ENCODE results near the gene KIAA0513.

The KIAA0513 gene

GRCh38 chr16:85092309-85092708, 64.7 kb downstream of the KIAA0513 start:
- DNase-seq, result no peak

DNA sequence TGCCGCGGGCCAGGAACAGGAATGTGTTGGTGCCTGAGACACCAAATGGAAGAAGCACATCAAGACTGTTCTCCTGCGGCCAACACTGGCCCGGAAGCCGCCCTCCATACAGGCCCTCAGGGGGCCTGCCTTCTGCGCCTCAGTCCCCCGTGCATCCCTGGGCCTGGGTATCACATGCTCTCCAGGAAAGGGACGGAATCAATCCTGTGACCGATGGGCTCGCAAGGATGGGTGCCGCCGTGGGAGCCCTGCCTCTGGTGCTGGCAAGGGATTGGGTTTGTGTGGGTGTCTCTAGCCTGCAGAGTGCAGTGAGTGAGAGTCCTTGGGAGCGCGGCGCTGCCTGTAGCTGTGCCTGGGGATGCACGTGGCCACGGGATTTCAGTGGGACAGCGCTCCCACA, 65.3 kb downstream of the KIAA0513 start:
- no peak for DNase-seq

DNA sequence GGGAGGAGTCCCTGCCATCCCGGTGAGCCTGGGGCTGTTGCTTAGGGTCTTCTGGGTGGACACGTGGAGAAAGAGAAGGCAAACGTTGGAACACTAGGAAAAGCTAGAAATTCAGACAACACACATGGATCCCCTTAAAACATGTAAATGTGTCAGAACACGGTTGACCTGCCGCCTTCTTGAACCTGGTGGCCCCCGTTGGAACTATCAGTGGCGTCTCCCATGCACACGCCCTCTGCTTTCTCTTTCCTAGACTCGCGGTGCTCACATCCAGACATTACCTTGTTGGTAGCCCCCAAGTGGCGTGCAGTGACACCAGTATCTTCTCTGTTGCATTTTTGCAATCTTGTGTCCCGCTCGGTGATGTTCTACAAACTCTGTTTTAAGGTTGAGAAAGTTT, 66.1 kb downstream of the KIAA0513 start:
- DNase-seq, result no peak

DNA sequence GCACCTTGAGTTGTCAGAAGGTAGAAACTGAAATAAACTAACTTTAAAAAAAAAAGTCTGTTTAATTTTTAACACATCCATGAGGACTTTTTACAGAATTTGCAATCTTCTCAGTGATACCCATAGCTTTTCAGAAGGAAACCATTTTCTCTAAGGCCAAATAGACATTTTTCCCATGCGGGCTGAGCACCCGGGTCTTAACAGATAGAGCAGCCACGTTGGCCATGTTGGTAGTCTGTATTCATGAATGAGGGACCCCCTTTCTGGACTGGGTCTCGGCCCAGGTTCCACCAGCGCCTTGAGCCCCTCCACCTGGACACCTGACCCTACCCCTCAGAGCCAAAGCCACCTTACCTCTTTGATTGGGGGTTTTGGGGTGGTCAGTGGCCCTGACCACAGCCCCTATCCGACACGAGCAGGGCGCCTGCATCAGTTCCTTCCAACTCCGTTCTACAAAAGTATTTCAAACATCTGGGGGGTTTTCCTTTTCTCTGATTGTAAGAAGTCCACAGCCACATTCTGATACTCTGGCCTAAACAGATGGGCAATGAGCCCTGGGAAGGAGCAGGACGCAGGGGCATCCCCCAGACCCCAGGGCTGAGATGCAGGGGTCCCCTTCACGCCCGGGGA, 66.7 kb downstream of the KIAA0513 start:
- no peak for DNase-seq

DNA sequence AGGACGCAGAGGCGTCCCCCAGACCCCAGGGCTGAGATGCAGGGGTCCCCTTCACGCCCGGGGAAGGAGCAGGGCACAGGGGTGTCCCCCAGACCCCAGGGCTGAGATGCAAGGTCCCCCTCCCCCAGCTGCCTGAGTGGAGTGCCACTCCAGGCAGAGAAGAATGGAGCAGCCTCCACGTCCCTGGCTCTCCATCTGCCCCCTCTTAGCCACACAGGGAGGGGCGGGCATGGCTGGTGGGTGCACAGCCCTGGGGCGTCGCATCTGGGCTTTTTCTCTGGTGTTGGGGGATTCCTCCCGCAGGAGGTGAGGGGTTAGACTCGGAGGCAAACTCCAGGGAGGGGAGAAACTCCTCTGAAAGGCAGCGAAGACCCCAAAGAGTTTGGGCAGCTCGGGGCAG, 67.2 kb downstream of the KIAA0513 start:
- no peak for DNase-seq

- no peak for DNase-seq
Observed at GRCh38 chr16:85096921-85097320, 69.3 kb downstream of the KIAA0513 start.

GRCh38 chr16:85098565-85098964, 71.0 kb downstream of the KIAA0513 start:
- no peak for DNase-seq

GRCh38 chr16:85100265-85100664, 72.7 kb downstream of the KIAA0513 start:
- DNase-seq, result no peak

GRCh38 chr16:85101956-85102630, 74.5 kb downstream of the KIAA0513 start:
- DNase-seq, result no peak

DNA sequence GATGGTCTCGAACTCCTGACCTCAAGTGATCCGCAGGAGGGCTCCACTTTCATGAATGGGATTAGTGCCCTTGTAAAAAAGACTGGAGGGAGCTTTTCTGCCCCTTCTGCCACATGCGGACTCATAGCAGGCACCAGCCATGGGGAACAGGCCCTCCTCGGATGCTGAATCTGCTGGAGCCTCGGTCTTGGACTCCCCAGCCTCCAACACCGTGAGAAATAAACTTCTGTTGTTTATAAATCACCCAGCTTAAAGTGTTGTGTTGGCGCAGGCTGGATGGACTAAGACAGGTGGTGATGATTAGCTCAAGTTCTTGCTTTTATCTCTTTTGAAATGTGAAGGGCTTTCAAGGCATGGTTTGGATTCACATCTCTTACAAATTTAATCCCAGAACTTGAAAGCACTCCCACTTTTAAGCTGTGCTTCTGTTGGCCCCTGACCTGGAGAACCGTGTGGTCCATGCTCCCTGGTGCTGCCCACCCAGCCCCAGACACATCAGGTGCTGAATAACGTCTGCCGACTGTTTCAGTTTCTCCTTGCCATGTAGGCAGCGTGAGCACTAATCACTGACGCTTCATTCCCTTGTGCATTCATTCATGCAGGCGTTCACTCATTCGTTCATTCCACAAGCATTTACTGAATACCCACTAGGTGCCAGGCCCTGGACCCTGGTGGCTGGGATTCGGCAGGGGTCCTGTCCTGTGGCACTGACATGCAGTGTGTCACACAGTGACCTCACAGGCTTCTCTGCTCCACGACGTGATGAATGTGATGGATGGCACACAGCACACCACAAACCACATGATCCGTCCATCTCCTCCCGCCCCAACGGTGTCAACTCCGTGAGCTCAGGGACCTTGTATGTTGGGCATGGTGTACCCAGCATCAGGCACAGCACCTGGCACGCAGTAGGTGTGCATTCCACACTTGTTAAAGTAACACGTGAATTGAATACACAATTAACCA, 75.8 kb downstream of the KIAA0513 start:
- DNase-seq, result no peak

DNA sequence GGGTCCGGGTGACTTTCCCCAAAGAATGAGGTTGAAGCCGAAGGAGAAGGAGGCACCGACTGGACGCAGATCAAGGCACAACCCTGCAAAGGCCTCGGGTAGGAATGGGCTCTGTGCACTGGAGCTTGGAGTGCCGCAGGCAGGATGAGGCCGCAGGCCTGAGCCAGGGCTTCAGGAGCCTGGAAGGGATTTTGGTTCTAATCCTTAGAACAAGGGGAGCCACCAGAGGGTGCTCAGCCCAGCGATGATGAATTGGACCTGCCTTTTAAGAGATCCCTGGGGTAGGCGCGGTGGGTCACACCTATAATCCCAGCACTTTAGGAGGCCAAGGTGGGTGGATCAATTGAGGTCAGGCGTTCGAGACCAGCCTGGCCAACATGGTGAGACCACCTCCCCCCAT, 76.6 kb downstream of the KIAA0513 start:
- DNase-seq, result no peak

- DNase-seq, result no peak
Observed at GRCh38 chr16:85104821-85105391, 77.3 kb downstream of the KIAA0513 start.

- no peak for DNase-seq
Observed at GRCh38 chr16:85105475-85105874, 77.9 kb downstream of the KIAA0513 start.

- no peak for DNase-seq
Observed at GRCh38 chr16:85107083-85107482, 79.5 kb downstream of the KIAA0513 start.

GRCh38 chr16:85107532-85107931, 79.9 kb downstream of the KIAA0513 start:
- no peak for DNase-seq

- DNase-seq, result no peak
Observed at GRCh38 chr16:85110105-85110504, 82.5 kb downstream of the KIAA0513 start.

DNA sequence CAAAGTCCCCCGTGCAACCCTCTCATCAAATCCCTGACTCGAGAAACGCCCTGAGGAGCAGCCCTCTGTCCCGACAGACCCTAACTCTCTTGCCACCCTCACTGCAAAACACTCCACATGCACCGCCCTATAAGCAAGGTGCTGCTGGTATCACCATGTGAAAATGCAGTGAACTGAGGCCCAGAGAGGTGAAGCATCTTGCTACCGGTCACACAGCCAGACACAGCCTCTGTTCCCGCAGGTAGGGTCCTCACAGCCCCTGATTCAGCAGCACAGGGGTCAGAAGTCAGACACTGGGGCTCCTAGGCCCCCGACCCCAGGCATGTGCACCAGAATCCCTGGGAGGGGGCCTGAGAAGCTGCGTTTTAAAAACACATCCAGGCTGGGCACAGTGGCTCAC, 83.6 kb downstream of the KIAA0513 start:
- DNase-seq, result no peak

- DNase-seq, result peak in 1 of 2 experiments; percentile 27
Observed at GRCh38 chr16:85112364-85112763, 84.8 kb downstream of the KIAA0513 start, which contains the start of gene CIBAR2. Gene CIBAR2 (minus strand): TSS chr16:85112472. CDS start chr16:85112352, 120 bp downstream.

DNA sequence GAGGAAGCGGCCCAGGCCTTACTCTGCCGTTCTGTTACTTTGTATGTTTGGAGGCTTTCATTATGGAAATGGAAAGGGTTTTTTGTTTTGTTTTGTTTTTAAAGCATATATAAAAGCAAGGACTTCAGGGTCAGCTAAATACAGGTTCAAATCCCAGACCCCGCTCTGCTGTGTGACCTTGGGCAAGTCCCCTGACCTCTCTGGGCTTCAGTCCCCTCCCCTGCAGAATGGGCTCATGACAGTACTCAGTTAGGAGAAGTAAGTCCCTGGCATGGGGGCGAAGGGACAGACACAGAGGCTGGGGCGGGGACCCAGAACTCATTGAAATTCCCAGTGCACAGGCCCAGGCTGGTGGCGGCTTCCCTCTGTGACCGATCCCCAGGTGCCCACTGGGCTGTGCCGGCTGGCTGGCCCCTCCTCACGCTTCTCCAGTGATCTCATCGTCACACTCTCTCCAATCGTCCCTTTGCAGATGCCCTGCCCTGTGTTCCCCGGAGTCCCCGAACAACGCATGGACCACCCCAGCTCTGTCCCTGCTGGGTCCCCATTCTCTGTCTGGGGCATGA, 85.7 kb downstream of the KIAA0513 start:
- DNase-seq, result no peak

- DNase-seq, result no peak
Observed at GRCh38 chr16:85113913-85114312, 86.3 kb downstream of the KIAA0513 start.

- DNase-seq, result peak; percentile 56 to 58
Observed at GRCh38 chr16:85114909-85115567, 87.4 kb downstream of the KIAA0513 start.

DNA sequence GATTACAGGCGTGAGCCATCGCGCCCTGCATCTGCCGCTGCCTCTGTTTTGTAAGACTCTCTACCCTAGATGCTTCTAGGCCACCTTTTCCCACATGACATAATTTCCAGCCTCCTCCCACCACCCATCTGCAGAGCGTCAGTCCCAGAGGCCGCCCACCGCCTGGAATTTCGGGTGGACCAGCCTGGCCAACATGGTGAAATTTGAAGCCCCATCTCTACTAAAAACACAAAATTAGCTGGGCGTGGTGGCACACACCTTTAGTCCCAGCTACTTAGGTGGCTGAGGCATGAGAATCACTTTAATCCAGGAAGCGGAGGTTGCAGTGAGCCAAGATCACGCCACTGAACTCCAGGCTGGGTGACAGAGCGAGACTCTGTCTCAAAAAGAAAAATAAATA, 89.8 kb downstream of the KIAA0513 start:
- no peak for DNase-seq
